ENCODE data around the gene MSANTD7.

GRCh38 chr10:14806318-14806717 lies 31.8 kb upstream of the MSANTD7 start:
- TF ChIP-seq POLR2A (IDR thresholded peaks at IDR 0.05): no peak
- TF ChIP-seq, protein P1, sequence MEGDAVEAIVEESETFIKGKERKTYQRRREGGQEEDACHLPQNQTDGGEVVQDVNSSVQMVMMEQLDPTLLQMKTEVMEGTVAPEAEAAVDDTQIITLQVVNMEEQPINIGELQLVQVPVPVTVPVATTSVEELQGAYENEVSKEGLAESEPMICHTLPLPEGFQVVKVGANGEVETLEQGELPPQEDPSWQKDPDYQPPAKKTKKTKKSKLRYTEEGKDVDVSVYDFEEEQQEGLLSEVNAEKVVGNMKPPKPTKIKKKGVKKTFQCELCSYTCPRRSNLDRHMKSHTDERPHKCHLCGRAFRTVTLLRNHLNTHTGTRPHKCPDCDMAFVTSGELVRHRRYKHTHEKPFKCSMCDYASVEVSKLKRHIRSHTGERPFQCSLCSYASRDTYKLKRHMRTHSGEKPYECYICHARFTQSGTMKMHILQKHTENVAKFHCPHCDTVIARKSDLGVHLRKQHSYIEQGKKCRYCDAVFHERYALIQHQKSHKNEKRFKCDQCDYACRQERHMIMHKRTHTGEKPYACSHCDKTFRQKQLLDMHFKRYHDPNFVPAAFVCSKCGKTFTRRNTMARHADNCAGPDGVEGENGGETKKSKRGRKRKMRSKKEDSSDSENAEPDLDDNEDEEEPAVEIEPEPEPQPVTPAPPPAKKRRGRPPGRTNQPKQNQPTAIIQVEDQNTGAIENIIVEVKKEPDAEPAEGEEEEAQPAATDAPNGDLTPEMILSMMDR (IDR thresholded peaks at IDR 0.05): no peak

Data from stomach (tissue), 4 donors.